ENCODE results near the gene KIF2C. TPM values are rescaled to one million over a fixed set of nuclear protein-coding genes. Genes with fewer than 3 reads are reported as not detected.
A peak's percentile ranks its signal among the peaks of the same experiment; 100 is the strongest.

Gene KIF2C
- total and polyA plus RNA-seq, 2 donors (not counting 1 experiment from before 2014, with no cell fraction given), result 0.25 to 0.69 TPM

GRCh38 chr1:44724296-44724954 is 15.2 kb upstream of the KIF2C start:
- Histone ChIP-seq H3K4me1 (ENCODE audit: control insufficient read depth in 2 of 2, insufficient read depth in 2 of 2, low read length in 2 of 2) (peaks cover 42 to 48% of the 10 kb centered on the region in 2 donors), H2AFZ (ENCODE audit: insufficient read depth, low read depth, low read length, poor library complexity, severe bottlenecking) (peak overlapping the region; percentile 64)

More at GRCh38 chr1:44724296-44724954, 15.2 kb upstream of the KIF2C start:
- Histone ChIP-seq H3K27ac (ENCODE audit: low read length in 2 of 2) (peak overlapping the region; percentile 66 to 75), H3K9me3 (ENCODE audit: control extremely low read depth in 1 of 3, control insufficient read depth in 2 of 3, insufficient read depth in 1 of 3, low read length in 2 of 3) (peaks cover 0 to 6% (median 0%) of the 10 kb centered on the region in 3 donors), H3K9ac (ENCODE audit: low read length) (no peak overlapping the region), H3K36me3 (replicated peaks in 1 of 2; ENCODE audit: control extremely low read depth in 1 of 2, control insufficient read depth in 1 of 2, extremely low read depth in 1 of 2, insufficient read depth in 2 of 2, low read length in 1 of 2) (no peaks in the 10 kb centered on the region), H4K20me1 (ENCODE audit: control insufficient read depth, insufficient read depth, low read length, poor library complexity, severe bottlenecking) (no peaks in the 10 kb centered on the region), H3K4me2 (replicated peaks; ENCODE audit: low read depth, low read length, poor library complexity, severe bottlenecking) (peak overlapping the region; percentile 80), H3K27me3 (replicated peaks in 1 of 4; ENCODE audit: control extremely low read depth in 1 of 4, control insufficient read depth in 3 of 4, insufficient read depth in 4 of 4, low read length in 3 of 4) (no peaks in the 10 kb centered on the region), H3K4me3 (ENCODE audit: control extremely low read depth in 1 of 5, extremely low read depth in 1 of 5, insufficient read depth in 1 of 5, low read depth in 2 of 5, low read length in 4 of 5) (no peak overlapping the region), H3K79me2 (ENCODE audit: control insufficient read depth, insufficient read depth, low read length) (no peaks in the 10 kb centered on the region)
- no peaks in the 10 kb centered on the region for H3K9me3 Mint-ChIP-seq (ENCODE audit: insufficient read depth)
- H3K27ac Mint-ChIP-seq, result peak overlapping the region; percentile 86
- POLR2A ChIA-PET, result interaction anchor here (0.6 kb wide), 1 partner anchor 102 kb away, joined by 3 read pairs; no protein-coding TSS in a partner anchor
- no peak for ATAC-seq (ENCODE audit: low read depth)
- H3K4me3 Mint-ChIP-seq, result no peak overlapping the region
- peaks cover 54% of the 10 kb centered on the region for H3K4me1 Mint-ChIP-seq
- CTCF ChIA-PET, result no interaction called here
- TF ChIP-seq, protein P1, sequence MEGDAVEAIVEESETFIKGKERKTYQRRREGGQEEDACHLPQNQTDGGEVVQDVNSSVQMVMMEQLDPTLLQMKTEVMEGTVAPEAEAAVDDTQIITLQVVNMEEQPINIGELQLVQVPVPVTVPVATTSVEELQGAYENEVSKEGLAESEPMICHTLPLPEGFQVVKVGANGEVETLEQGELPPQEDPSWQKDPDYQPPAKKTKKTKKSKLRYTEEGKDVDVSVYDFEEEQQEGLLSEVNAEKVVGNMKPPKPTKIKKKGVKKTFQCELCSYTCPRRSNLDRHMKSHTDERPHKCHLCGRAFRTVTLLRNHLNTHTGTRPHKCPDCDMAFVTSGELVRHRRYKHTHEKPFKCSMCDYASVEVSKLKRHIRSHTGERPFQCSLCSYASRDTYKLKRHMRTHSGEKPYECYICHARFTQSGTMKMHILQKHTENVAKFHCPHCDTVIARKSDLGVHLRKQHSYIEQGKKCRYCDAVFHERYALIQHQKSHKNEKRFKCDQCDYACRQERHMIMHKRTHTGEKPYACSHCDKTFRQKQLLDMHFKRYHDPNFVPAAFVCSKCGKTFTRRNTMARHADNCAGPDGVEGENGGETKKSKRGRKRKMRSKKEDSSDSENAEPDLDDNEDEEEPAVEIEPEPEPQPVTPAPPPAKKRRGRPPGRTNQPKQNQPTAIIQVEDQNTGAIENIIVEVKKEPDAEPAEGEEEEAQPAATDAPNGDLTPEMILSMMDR (IDR thresholded peaks at IDR 0.05), result no peak
- no peak for TF ChIP-seq EZH2 (IDR thresholded peaks at IDR 0.05; ENCODE audit: borderline replicate concordance, insufficient read depth, low read depth, low read length, poor library complexity, severe bottlenecking)
- H3K27me3 Mint-ChIP-seq, result no peaks in the 10 kb centered on the region
- DNase-seq, result peak; percentile 29
- intact Hi-C loops (cut with micrococcal nuclease), result loop anchor here (5.0 kb wide), 1 partner anchor 52 kb away; the partner anchor contains the start of genes ARMH1 and TMEM53
- WGBS (ENCODE audit: insufficient coverage), result 95% methylated on average over 54 of the region's 64 CpGs

Data from B cell (primary cell).